ENCODE data around the gene PAPSS1. TPM values are rescaled to one million over a fixed set of nuclear protein-coding genes. Genes with fewer than 3 reads are reported as not detected.
A peak's percentile ranks its signal among the peaks of the same experiment; 100 is the strongest.

Gene PAPSS1
- total and polyA plus RNA-seq, 9 of the 15 experiments (the other 6 are each of a cell fraction or from before 2014, with no cell fraction given), result 21.1 to 53.9 (median 41.9) TPM

DNA sequence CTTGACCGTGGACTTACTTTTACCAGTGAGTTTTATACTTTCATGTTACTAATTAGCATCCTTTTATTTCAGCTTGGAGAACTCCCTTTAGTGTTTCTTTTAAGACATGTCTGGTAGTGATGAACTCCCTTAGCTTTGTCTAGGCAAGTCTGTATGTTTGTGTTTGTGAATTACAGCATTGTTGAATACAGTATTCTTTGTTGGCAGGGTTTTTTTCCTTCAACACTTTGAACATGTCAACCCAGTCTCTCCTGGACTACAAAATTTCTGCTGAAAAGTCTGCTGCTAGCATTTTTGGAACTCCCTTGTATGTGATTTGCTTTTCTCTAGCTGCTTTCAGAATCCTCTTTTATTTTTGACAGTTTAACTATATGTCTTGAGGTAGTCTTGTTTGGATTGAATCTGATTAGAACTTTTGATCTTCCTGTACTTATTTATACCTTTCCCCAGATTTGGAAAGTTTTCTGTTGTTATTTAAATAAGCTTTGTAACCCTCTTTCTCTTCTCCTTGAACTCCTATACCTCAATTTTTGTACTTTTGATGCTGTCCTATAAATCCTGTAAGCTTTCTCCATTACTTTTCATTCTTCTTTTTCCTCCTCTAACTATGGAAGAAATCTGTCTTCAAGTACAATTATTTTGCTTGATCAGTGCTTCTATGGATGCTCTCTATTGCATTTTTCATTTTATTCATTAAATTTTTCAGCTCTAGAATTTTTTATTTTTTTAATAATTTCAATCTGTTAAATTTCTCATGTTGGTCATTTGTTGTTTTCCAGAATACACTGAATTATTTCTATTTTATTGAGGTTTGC lies 14.1 kb downstream of the PAPSS1 start:
- Histone ChIP-seq H2AFZ (ENCODE audit: low read depth, low read length) (no peak overlapping the region), H3K4me2 (ENCODE audit: insufficient read depth, low read length) (no peak overlapping the region), H3K27me3 (ENCODE audit: control insufficient read depth in 2 of 2, insufficient read depth in 2 of 2, low read length in 2 of 2) (no peaks in the 10 kb centered on the region), H3K4me1 (replicated peaks in 1 of 2; ENCODE audit: control insufficient read depth in 2 of 2, insufficient read depth in 2 of 2, low read length in 2 of 2) (peaks cover 2 to 4% of the 10 kb centered on the region in 2 experiments; a peak in 2 of 5 replicates), H3K79me2 (ENCODE audit: control insufficient read depth, insufficient read depth, low read length) (peaks cover 11% of the 10 kb centered on the region; the same call in 2 of the 3 replicates), H3K9me3 (replicated peaks; ENCODE audit: control insufficient read depth, insufficient read depth, low read depth, low read length) (peaks cover 10% of the 10 kb centered on the region), H3K36me3 (ENCODE audit: control insufficient read depth, insufficient read depth, low read length) (no peaks in the 10 kb centered on the region), H4K20me1 (replicated peaks; ENCODE audit: control insufficient read depth, insufficient read depth, low read length) (no peaks in the 10 kb centered on the region), H3K9me1 (ENCODE audit: control insufficient read depth, insufficient read depth, low read length) (no peaks in the 10 kb centered on the region), H3K27ac (ENCODE audit: extremely low read depth, low read depth, low read length) (no peak overlapping the region), H3K9ac (ENCODE audit: insufficient read depth in 1 of 2, low read depth in 2 of 2, low read length in 2 of 2) (no peak overlapping the region), H3K4me3 (no peak overlapping the region)
- FAIRE-seq (peak; percentile 6), DNase-seq (ENCODE audit: extremely low read depth in 1 of 4, low spot score in 3 of 4) (no peak), ATAC-seq (no peak)
- intact Hi-C loops (cut with micrococcal nuclease) (no loop called here), in situ Hi-C loops (cut with MboI) (loop anchor here (25.0 kb wide), 1 partner anchor 1394 kb away; the partner anchor contains the start of genes AIMP1 and TBCK)
- BruUV-seq (replicated peaks), result no TSS peak
- TF ChIP-seq ZNF507 (tag; conservative IDR thresholded peaks at IDR 0.05) (no peak), MAFF (IDR thresholded peaks at IDR 0.05; ENCODE audit: low read length) (no peak), ZNF324 (CRISPR knock-in tag; IDR thresholded peaks at IDR 0.05) (no peak), FOXK2 (conservative IDR thresholded peaks at IDR 0.05 in 1 of 2, IDR thresholded peaks at IDR 0.05 in 1 of 2; ENCODE audit: low read depth in 2 of 2) (no peak), ZNF431 (CRISPR knock-in tag; IDR thresholded peaks at IDR 0.05) (no peak), TRIM28 (IDR thresholded peaks at IDR 0.05) (peak; percentile 73; the same call in 1 of the 2 replicates), TRIM24 (IDR thresholded peaks at IDR 0.05) (no peak)
- 36% methylated on average over 1 of the region's 1 CpG for WGBS (ENCODE audit: insufficient coverage, low coverage, missing lambda C conversion rate)
- CTCF ChIA-PET (ENCODE audit: low intra/inter-chr PET ratio), result no interaction called here
- POLR2A ChIA-PET, result interaction anchor here (0.8 kb wide), 1 partner anchor 10 kb away, joined by 5 read pairs; no protein-coding TSS in a partner anchor

Measured in K562 (cell line).